ENCODE measurements around the gene FAM83F.
A peak's percentile ranks its signal among the peaks of the same experiment; 100 is the strongest.
"Not testable (repeated sequence)": the region's sequence is repeated elsewhere in the genome, so short reads cannot be mapped to it uniquely, and the experiment has no call there.

The FAM83F gene

GRCh38 chr22:39994566-39995392, at the start of gene FAM83F:
Gene FAM83F (plus strand): TSS chr22:39994954. CDS start chr22:39995043, 89 bp downstream.
- no peaks in the 10 kb centered on the region; the same call in 1 of the 2 replicates for H3K27me3 ChIP-seq (ENCODE audit: control insufficient read depth, insufficient read depth, low read length)
- WGBS (ENCODE audit: insufficient coverage, insufficient read length): no CpG with 5 or more reads among the region's 115 CpGs
- no peaks in the 10 kb centered on the region for H3K9me3 ChIP-seq (ENCODE audit: control insufficient read depth, insufficient read depth, low read length)
- peaks cover 16% of the 10 kb centered on the region for H3K4me1 ChIP-seq (ENCODE audit: control insufficient read depth, insufficient read depth, low read length)
- no peak within 1 kb of the TSS for H3K27ac ChIP-seq (ENCODE audit: low read length)
- no peaks in the 10 kb centered on the region for H3K36me3 ChIP-seq (ENCODE audit: control insufficient read depth, insufficient read depth, low read length)
- peak within 1 kb of the TSS; percentile 74 for H3K4me3 ChIP-seq (ENCODE audit: low read length)
- DNase-seq (ENCODE audit: low read depth, low spot score): no peak

GRCh38 chr22:39946126-39946502, 48.6 kb upstream of the FAM83F start:
- Histone ChIP-seq H3K27me3 (ENCODE audit: control insufficient read depth, insufficient read depth, low read length) (no peaks in the 10 kb centered on the region), H3K27ac (ENCODE audit: low read length) (no peak overlapping the region)

GRCh38 chr22:39946503-39947219, 48.1 kb upstream of the FAM83F start:
- Histone ChIP-seq H3K9me3 (ENCODE audit: control insufficient read depth, insufficient read depth, low read length) (no peaks in the 10 kb centered on the region), H3K4me1 (ENCODE audit: control insufficient read depth, insufficient read depth, low read length) (peaks cover 7% of the 10 kb centered on the region), H3K27me3 (ENCODE audit: control insufficient read depth, insufficient read depth, low read length) (no peaks in the 10 kb centered on the region), H3K4me3 (ENCODE audit: low read length) (no peak overlapping the region), H3K36me3 (ENCODE audit: control insufficient read depth, insufficient read depth, low read length) (no peaks in the 10 kb centered on the region), H3K27ac (ENCODE audit: low read length) (no peak overlapping the region)
- no CpG with 5 or more reads among the region's 8 CpGs for WGBS (ENCODE audit: insufficient coverage, insufficient read length)
- DNase-seq (ENCODE audit: low read depth, low spot score): no peak

More at GRCh38 chr22:39946126-39946502, 48.6 kb upstream of the FAM83F start:
- no peaks in the 10 kb centered on the region for H3K36me3 ChIP-seq (ENCODE audit: control insufficient read depth, insufficient read depth, low read length)
- no peaks in the 10 kb centered on the region for H3K9me3 ChIP-seq (ENCODE audit: control insufficient read depth, insufficient read depth, low read length)
- no peak for DNase-seq (ENCODE audit: low read depth, low spot score)
- H3K4me1 ChIP-seq (ENCODE audit: control insufficient read depth, insufficient read depth, low read length): peaks cover 7% of the 10 kb centered on the region
- WGBS (ENCODE audit: insufficient coverage, insufficient read length): no CpG with 5 or more reads among the region's 4 CpGs
- H3K4me3 ChIP-seq (ENCODE audit: low read length): no peak overlapping the region

- WGBS (ENCODE audit: insufficient coverage, insufficient read length): no CpG with 5 or more reads among the region's 8 CpGs
- H3K4me1 ChIP-seq (ENCODE audit: control insufficient read depth, insufficient read depth, low read length): peaks cover 7% of the 10 kb centered on the region
- no peak for DNase-seq (ENCODE audit: low read depth, low spot score)
These were observed 47.2 kb upstream of the FAM83F start for GRCh38 chr22:39947220-39948216.

GRCh38 chr22:39949964-39950737, 44.6 kb upstream of the FAM83F start:
- no peaks in the 10 kb centered on the region for H3K36me3 ChIP-seq (ENCODE audit: control insufficient read depth, insufficient read depth, low read length)
- WGBS (ENCODE audit: insufficient coverage, insufficient read length): no CpG with 5 or more reads among the region's 8 CpGs
- no peaks in the 10 kb centered on the region for H3K27me3 ChIP-seq (ENCODE audit: control insufficient read depth, insufficient read depth, low read length)
- no peaks in the 10 kb centered on the region for H3K4me1 ChIP-seq (ENCODE audit: control insufficient read depth, insufficient read depth, low read length)
- no peak for DNase-seq (ENCODE audit: low read depth, low spot score)
- H3K9me3 ChIP-seq (ENCODE audit: control insufficient read depth, insufficient read depth, low read length): no peaks in the 10 kb centered on the region
- no peak overlapping the region for H3K4me3 ChIP-seq (ENCODE audit: low read length)
- H3K27ac ChIP-seq (ENCODE audit: low read length): no peak overlapping the region

More at GRCh38 chr22:39947220-39948216, 47.2 kb upstream of the FAM83F start:
- Histone ChIP-seq H3K27me3 (ENCODE audit: control insufficient read depth, insufficient read depth, low read length) (no peaks in the 10 kb centered on the region), H3K36me3 (ENCODE audit: control insufficient read depth, insufficient read depth, low read length) (no peaks in the 10 kb centered on the region), H3K9me3 (ENCODE audit: control insufficient read depth, insufficient read depth, low read length) (no peaks in the 10 kb centered on the region), H3K27ac (ENCODE audit: low read length) (no peak overlapping the region), H3K4me3 (ENCODE audit: low read length) (no peak overlapping the region)

- H3K36me3 ChIP-seq (ENCODE audit: control insufficient read depth, insufficient read depth, low read length); DNase-seq (ENCODE audit: low read depth, low spot score); H3K9me3 ChIP-seq (ENCODE audit: control insufficient read depth, insufficient read depth, low read length); H3K27me3 ChIP-seq (ENCODE audit: control insufficient read depth, insufficient read depth, low read length); H3K4me3 ChIP-seq (ENCODE audit: low read length); H3K27ac ChIP-seq (ENCODE audit: low read length); H3K4me1 ChIP-seq (ENCODE audit: control insufficient read depth, insufficient read depth, low read length): not testable (repeated sequence)
- WGBS (ENCODE audit: insufficient coverage, insufficient read length): no CpG with 5 or more reads among the region's 11 CpGs
These were observed 43.0 kb upstream of the FAM83F start for GRCh38 chr22:39951603-39952293.

GRCh38 chr22:39952347-39952746, 42.4 kb upstream of the FAM83F start:
- Histone ChIP-seq H3K9me3 (ENCODE audit: control insufficient read depth, insufficient read depth, low read length) (no peaks in the 10 kb centered on the region), H3K36me3 (ENCODE audit: control insufficient read depth, insufficient read depth, low read length) (no peaks in the 10 kb centered on the region), H3K27ac (ENCODE audit: low read length) (no peak overlapping the region), H3K4me3 (ENCODE audit: low read length) (no peak overlapping the region), H3K4me1 (ENCODE audit: control insufficient read depth, insufficient read depth, low read length) (peaks cover 2% of the 10 kb centered on the region), H3K27me3 (ENCODE audit: control insufficient read depth, insufficient read depth, low read length) (no peaks in the 10 kb centered on the region)
- no peak for DNase-seq (ENCODE audit: low read depth, low spot score)
- WGBS (ENCODE audit: insufficient coverage, insufficient read length): no CpG with 5 or more reads among the region's 6 CpGs

GRCh38 chr22:39953101-39953500, 41.7 kb upstream of the FAM83F start:
- Histone ChIP-seq H3K27me3 (ENCODE audit: control insufficient read depth, insufficient read depth, low read length) (no peaks in the 10 kb centered on the region), H3K9me3 (ENCODE audit: control insufficient read depth, insufficient read depth, low read length) (no peaks in the 10 kb centered on the region), H3K36me3 (ENCODE audit: control insufficient read depth, insufficient read depth, low read length) (no peaks in the 10 kb centered on the region), H3K4me1 (ENCODE audit: control insufficient read depth, insufficient read depth, low read length) (peaks cover 2% of the 10 kb centered on the region), H3K4me3 (ENCODE audit: low read length) (no peak overlapping the region), H3K27ac (ENCODE audit: low read length) (no peak overlapping the region)
- no peak for DNase-seq (ENCODE audit: low read depth, low spot score)
- WGBS (ENCODE audit: insufficient coverage, insufficient read length): no CpG with 5 or more reads among the region's 2 CpGs

- no peak for DNase-seq (ENCODE audit: low read depth, low spot score)
- Histone ChIP-seq H3K27me3 (ENCODE audit: control insufficient read depth, insufficient read depth, low read length) (no peaks in the 10 kb centered on the region), H3K4me1 (ENCODE audit: control insufficient read depth, insufficient read depth, low read length) (peaks cover 4% of the 10 kb centered on the region), H3K27ac (ENCODE audit: low read length) (no peak overlapping the region), H3K36me3 (ENCODE audit: control insufficient read depth, insufficient read depth, low read length) (no peaks in the 10 kb centered on the region), H3K9me3 (ENCODE audit: control insufficient read depth, insufficient read depth, low read length) (no peaks in the 10 kb centered on the region), H3K4me3 (ENCODE audit: low read length) (no peak overlapping the region)
- no CpG with 5 or more reads among the region's 4 CpGs for WGBS (ENCODE audit: insufficient coverage, insufficient read length)
These were observed 40.1 kb upstream of the FAM83F start for GRCh38 chr22:39954584-39955055.

Measured in iPS DF 6.9 (cell line).